Measurements from ENCODE around the gene LRMDA.

Gene LRMDA

GRCh38 chr10:75476569-75476968 is 45.1 kb downstream of the LRMDA start:
- no peak overlapping the region for H3K4me3 ChIP-seq (ENCODE audit: low read depth, low read length)
- in situ Hi-C loops (cut with HindIII; ENCODE audit: low sequenced_read_pairs), result no loop called here
- TF ChIP-seq, protein P1, sequence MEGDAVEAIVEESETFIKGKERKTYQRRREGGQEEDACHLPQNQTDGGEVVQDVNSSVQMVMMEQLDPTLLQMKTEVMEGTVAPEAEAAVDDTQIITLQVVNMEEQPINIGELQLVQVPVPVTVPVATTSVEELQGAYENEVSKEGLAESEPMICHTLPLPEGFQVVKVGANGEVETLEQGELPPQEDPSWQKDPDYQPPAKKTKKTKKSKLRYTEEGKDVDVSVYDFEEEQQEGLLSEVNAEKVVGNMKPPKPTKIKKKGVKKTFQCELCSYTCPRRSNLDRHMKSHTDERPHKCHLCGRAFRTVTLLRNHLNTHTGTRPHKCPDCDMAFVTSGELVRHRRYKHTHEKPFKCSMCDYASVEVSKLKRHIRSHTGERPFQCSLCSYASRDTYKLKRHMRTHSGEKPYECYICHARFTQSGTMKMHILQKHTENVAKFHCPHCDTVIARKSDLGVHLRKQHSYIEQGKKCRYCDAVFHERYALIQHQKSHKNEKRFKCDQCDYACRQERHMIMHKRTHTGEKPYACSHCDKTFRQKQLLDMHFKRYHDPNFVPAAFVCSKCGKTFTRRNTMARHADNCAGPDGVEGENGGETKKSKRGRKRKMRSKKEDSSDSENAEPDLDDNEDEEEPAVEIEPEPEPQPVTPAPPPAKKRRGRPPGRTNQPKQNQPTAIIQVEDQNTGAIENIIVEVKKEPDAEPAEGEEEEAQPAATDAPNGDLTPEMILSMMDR (IDR thresholded peaks at IDR 0.05; ENCODE audit: low read depth, low read length), result no peak
- no peak for DNase-seq (ENCODE audit: low read depth, low spot score)

DNA sequence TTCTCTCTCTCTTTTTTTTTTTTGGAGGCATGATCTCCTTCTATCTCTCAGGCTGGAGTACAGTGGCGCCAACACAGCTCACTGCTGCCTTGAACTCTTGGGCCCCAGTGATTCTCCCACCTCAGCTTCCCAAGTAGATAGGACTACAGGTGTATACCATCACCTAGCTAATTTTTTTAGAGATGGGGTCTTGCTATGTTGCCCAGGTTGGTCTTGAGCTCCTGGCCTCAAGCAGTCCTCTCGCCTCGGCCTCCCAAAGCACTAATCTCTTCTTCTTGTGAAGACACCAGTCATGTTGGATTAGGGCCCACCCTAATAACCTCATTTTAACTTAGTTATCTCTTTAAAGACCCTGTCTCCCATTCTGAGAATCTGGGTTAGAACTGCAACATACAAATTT is 45.6 kb downstream of the LRMDA start:
- DNase-seq (ENCODE audit: low read depth, low spot score), result no peak
- no peak overlapping the region for H3K4me3 ChIP-seq (ENCODE audit: low read depth, low read length)
- in situ Hi-C loops (cut with HindIII; ENCODE audit: low sequenced_read_pairs), result no loop called here
- TF ChIP-seq, protein P1 (IDR thresholded peaks at IDR 0.05; ENCODE audit: low read depth, low read length), result no peak

DNA sequence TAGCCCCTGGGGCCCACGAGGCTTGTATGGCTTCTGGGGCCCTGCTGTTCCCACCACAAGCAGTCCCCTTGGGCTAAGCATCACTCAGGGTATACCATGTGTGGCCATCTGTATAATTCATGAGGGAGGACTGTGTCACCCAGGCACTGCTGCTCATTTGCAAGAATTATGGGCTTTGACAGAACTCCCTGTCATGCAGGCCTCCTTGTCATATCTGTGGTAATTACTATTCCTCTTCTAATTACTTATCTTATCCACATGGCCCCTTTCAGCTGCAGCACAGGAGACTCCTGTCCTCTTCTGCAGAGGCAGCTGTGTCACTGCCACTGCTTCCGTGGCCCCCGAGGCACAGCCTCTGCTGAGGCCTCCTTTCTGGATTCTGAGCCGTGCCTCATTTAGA is 46.3 kb downstream of the LRMDA start:
- no peak for DNase-seq (ENCODE audit: low read depth, low spot score)
- no peak overlapping the region for H3K4me3 ChIP-seq (ENCODE audit: low read depth, low read length)
- TF ChIP-seq, protein P1 (IDR thresholded peaks at IDR 0.05; ENCODE audit: low read depth, low read length), result no peak
- in situ Hi-C loops (cut with HindIII; ENCODE audit: low sequenced_read_pairs), result no loop called here

DNA sequence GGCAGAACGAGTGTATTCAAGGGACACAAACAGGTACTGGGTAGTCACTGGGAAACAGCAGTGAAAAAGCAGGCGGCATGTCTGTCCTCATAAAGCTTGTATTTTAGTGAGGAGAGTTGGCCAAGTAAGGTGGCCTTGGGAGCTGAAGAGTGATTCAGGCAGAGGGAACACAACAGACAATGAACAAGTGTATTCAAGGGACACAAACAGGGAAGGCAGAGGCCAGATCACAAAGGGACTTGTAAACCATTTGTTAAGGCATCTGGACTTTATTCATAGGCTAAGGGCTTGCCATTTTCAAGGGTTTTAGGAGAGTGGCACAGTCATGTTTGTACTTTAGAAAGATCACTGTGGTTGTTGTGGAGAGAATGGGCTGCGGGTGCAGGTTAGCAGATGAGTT is 49.0 kb downstream of the LRMDA start:
- TF ChIP-seq, protein P1 (IDR thresholded peaks at IDR 0.05; ENCODE audit: low read depth, low read length), result no peak
- no peak for DNase-seq (ENCODE audit: low read depth, low spot score)
- in situ Hi-C loops (cut with HindIII; ENCODE audit: low sequenced_read_pairs), result no loop called here
- H3K4me3 ChIP-seq (ENCODE audit: low read depth, low read length), result no peak overlapping the region

DNA sequence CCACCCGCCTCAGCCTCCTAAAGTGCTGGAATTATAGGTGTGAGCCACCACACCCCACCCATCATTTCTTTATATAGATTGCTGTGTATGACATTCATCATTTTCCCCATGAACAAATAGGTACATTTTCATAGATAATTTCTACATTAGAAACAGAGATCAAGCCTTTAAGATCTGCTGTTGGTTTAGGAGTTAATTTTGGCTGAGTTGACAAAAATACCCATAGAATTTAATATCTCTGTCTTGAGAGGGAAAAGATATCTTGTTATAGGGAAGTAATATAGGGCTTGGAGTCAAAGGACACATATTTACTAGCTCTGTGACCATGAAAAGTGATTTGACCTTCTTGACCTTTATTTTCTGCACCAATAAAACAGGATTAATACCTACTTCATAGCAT is 51.8 kb downstream of the LRMDA start:
- in situ Hi-C loops (cut with HindIII; ENCODE audit: low sequenced_read_pairs), result no loop called here
- DNase-seq (ENCODE audit: low read depth, low spot score), result no peak
- H3K4me3 ChIP-seq (ENCODE audit: low read depth, low read length), result no peak overlapping the region
- TF ChIP-seq, protein P1 (IDR thresholded peaks at IDR 0.05; ENCODE audit: low read depth, low read length), result no peak

DNA sequence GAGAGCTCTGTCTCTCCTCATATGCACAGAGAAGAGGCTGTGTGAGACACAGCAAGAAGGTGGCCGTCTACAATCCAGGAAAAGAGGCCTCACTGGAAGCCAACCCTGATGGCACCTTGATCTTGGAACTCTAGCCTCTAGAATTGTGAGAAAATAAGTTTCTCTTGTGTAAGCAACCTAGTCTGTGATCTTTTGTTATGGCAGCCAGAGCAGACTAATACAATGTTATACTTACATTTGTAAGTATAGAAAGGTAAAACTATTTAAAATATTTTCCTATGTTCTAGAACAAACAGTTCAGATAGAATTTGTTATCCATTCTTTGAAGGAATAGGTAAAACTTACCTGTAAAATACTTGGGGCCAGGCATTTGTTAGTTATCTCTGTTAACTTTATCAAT is 53.3 kb downstream of the LRMDA start:
- in situ Hi-C loops (cut with HindIII; ENCODE audit: low sequenced_read_pairs), result no loop called here

More for the DNA sequence above, 53.3 kb downstream of the LRMDA start:
- no peak overlapping the region for H3K4me3 ChIP-seq (ENCODE audit: low read depth, low read length)
- TF ChIP-seq, protein P1 (IDR thresholded peaks at IDR 0.05; ENCODE audit: low read depth, low read length), result no peak
- DNase-seq (ENCODE audit: low read depth, low spot score), result no peak

Data from astrocyte of the spinal cord (primary cell).